Measurements from ENCODE around the gene DNAJC10. TPM values are rescaled to one million over a fixed set of nuclear protein-coding genes. Genes with fewer than 3 reads are reported as not detected.

Gene DNAJC10
- total and polyA plus RNA-seq, 7 donors = 9.0 to 31.1 (median 25.8) TPM

GRCh38 chr2:182713601-182714000, 2.5 kb upstream of the DNAJC10 start:
- DNase-seq (no peak), ATAC-seq (no peak)
- Histone ChIP-seq H3K4me1 (peaks cover 14% of the 10 kb centered on the region), H3K4me3 (no peak overlapping the region), H3K36me3 (ENCODE audit: insufficient read depth in 1 of 2, low read depth in 1 of 2) (peaks cover 0 to 5% of the 10 kb centered on the region in 2 donors), H3K27ac (no peak overlapping the region), H3K9me3 (no peaks in the 10 kb centered on the region), H3K27me3 (ENCODE audit: insufficient read depth in 3 of 3, low read length in 2 of 3) (no peaks in the 10 kb centered on the region)
- no peak for TF ChIP-seq CTCF (IDR thresholded peaks at IDR 0.05)
- intact Hi-C loops (cut with DNase I) = loop anchor here in 1 of 2 donors (10.0 kb wide), 1 partner anchor 1291 kb away; no protein-coding TSS in a partner anchor

DNA sequence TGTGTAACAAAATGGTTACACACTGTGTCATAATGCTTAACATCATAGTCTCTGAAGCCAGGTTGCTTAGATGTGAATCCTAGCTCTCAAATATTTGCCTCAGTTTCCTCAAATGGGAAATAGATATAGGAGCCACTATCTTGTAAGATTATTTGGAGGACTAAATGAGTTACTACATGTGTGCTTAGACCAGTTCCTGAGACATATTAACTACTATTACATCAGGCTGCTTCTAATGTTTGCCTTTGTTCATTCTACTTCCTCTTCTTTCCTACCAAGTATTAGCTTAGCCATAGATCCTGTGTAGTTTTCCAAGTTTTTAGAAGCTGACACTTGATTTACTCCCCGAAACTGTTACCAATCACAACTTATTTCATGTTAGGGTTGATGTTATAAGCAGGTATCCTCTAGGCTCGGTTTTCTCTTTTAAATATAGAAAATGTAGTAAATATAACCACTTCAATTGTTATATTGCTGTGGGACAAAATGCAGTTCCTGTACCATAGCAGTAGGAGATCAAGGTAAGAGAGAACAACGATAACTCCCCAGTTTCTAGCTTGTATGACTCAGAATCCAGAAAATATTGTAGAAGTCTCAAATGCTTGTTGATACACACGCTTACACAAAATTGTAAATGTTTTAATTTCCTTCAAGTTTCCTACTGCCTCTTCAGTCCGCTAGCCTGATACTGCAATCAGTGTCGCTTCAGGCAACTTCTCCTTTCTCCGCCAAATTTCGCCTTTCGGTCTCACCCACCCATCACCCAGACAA, 751 bp upstream of the DNAJC10 start:
- peak overlapping the region; percentile 68 for H3K27ac ChIP-seq
- no peak for TF ChIP-seq CTCF (IDR thresholded peaks at IDR 0.05)
- DNase-seq = no peak
- peaks cover 0 to 15% of the 10 kb centered on the region in 2 donors for H3K36me3 ChIP-seq (ENCODE audit: insufficient read depth in 1 of 2, low read depth in 1 of 2)
- peaks cover 14% of the 10 kb centered on the region for H3K4me1 ChIP-seq
- H3K27me3 ChIP-seq (ENCODE audit: insufficient read depth in 3 of 3, low read length in 2 of 3) = no peaks in the 10 kb centered on the region
- H3K4me3 ChIP-seq = peak overlapping the region; percentile 84
- H3K9me3 ChIP-seq = no peaks in the 10 kb centered on the region
- peak in 1 of 4 donors; percentile 14 for ATAC-seq
- 2 to 3% (median 2%) methylated on average over 9 of the region's 9 CpGs for WGBS, 3 donors
- intact Hi-C loops (cut with DNase I) = loop anchor here in 1 of 2 donors (10.0 kb wide), 1 partner anchor 1289 kb away; no protein-coding TSS in a partner anchor

DNA sequence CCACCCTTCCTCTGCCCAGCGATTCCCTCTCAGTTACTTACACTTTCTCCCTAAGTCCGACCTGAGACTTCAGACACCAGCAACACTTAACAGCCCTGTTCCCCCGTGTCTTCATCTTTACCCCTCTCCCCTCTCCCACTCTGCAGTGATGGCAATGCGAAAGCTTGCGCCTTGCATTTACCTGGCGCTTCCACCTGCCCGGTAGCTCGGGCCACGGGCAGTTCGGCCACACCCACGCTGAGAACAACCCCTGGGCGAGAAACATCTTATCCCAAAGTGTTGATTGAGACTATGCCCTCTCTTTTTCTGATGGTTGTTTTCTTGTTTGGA, 558 bp downstream of the DNAJC10 start:
- H3K36me3 ChIP-seq (ENCODE audit: insufficient read depth in 1 of 2, low read depth in 1 of 2) = peaks cover 0 to 29% of the 10 kb centered on the region in 2 donors
- DNase-seq (peak in 1 of 2 donors; percentile 7), ATAC-seq (peak in 1 of 4 donors; percentile 13)
- TF ChIP-seq CTCF (IDR thresholded peaks at IDR 0.05) = no peak
- H3K9me3 ChIP-seq = no peaks in the 10 kb centered on the region
- WGBS, 3 donors = 1 to 3% (median 1%) methylated on average over 12 of the region's 12 CpGs
- intact Hi-C loops (cut with DNase I) = loop anchor here in 1 of 2 donors (10.0 kb wide), 1 partner anchor 1288 kb away; no protein-coding TSS in a partner anchor
- H3K27me3 ChIP-seq (ENCODE audit: insufficient read depth in 3 of 3, low read length in 2 of 3) = no peaks in the 10 kb centered on the region
- peaks cover 14% of the 10 kb centered on the region for H3K4me1 ChIP-seq
- peak overlapping the region; percentile 84 for H3K4me3 ChIP-seq
- H3K27ac ChIP-seq = peak overlapping the region; percentile 68

GRCh38 chr2:182717416-182717815, 1.4 kb downstream of the DNAJC10 start:
- Histone ChIP-seq H3K9me3 (no peaks in the 10 kb centered on the region), H3K4me3 (peak overlapping the region; percentile 84), H3K27me3 (ENCODE audit: insufficient read depth in 3 of 3, low read length in 2 of 3) (no peaks in the 10 kb centered on the region), H3K36me3 (ENCODE audit: insufficient read depth in 1 of 2, low read depth in 1 of 2) (peaks cover 0 to 37% of the 10 kb centered on the region in 2 donors), H3K27ac (no peak overlapping the region), H3K4me1 (peaks cover 14% of the 10 kb centered on the region)
- TF ChIP-seq CTCF (IDR thresholded peaks at IDR 0.05) = no peak
- DNase-seq = no peak
- no peak for ATAC-seq
- intact Hi-C loops (cut with DNase I) = loop anchor here in 1 of 2 donors (10.0 kb wide), 1 partner anchor 1287 kb away; no protein-coding TSS in a partner anchor
- WGBS, 3 donors = 50 to 54% (median 54%) methylated on average over 2 of the region's 2 CpGs
